ENCODE data around the gene DIDO1.
A peak's percentile ranks its signal among the peaks of the same experiment; 100 is the strongest.
"Not testable (repeated sequence)": the region's sequence is repeated elsewhere in the genome, so short reads cannot be mapped to it uniquely, and the experiment has no call there.

The DIDO1 gene

DNA sequence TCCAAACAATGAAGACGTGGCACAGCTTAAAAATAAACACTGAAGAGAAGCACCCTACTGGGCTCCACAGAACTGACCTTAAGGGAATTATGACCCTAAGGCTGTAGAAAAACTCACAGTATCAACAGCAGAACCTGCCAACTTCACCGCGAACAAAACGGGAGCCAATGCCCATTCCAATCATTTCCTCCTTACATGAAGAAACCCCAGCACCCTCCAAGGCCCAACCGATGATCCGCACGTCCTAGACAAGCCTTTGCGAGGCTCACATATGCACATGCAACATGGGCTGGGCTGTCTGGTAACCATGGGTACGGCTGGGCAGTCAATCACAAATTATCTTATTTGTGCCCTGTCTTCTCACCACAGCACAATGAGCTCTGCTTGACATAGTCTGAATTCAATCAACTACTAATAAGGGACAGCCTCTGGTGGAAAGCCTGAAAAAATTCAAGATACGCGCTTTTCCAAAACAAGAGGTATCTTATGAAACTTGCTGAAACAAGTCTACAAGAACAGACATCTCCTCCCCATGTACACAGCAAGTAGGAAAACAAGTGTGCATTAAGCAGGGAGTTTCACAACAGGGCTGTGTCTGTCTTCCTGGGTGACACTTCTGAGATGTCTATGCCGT is 1.7 kb downstream of the DIDO1 start:
- DNase-seq (peak in 2 of 3 experiments; percentile 37 to 41), ATAC-seq (replicated peaks) (peak; percentile 29)
- Mint-ChIP-seq H3K9me3 (no peaks in the 10 kb centered on the region), H3K4me1 (ENCODE audit: low read depth in 2 of 2) (peaks cover 65 to 70% of the 10 kb centered on the region in 2 donors), H3K4me3 (peak overlapping the region; percentile 81 to 96), H3K36me3 (ENCODE audit: insufficient read depth) (peaks cover 34% of the 10 kb centered on the region), H3K27ac (peak overlapping the region; percentile 86 to 97), H3K27me3 (no peaks in the 10 kb centered on the region)

DNA sequence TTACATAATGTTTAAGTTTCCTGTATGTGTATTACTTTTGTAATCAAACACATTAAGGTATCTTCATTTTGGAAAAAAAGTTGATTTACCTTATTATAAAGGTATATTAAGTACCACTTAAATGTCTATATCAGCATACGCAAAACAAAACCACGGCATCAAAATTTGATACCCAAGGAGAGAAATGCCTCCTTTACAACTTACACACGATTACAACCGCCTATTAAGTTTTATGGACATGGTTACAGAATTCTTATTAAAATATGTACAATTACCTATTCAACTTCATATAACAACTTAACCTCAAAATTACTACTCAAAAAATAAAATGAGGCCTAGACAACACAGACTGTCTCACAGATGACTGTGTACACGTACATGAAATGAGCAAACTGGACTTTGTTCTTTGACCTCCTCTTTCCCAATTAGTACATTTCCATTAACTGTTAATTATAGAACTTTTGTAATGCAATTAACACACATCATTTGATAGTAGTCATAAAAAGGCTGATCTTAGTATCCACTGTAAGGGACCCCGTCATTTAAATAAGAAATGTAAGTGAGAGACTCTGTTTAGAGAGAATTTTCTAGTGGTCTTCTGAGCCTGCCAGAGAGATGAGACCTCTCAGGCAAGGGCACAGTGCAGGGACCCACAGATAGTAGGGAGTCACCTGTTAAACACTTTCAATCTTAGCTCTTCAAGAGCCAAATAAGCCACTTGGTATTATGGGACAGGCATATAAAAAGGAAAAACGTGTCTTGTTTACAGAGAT is 2.5 kb downstream of the DIDO1 start:
- Mint-ChIP-seq H3K27me3 (no peaks in the 10 kb centered on the region), H3K36me3 (ENCODE audit: insufficient read depth) (peaks cover 34% of the 10 kb centered on the region), H3K4me1 (ENCODE audit: low read depth in 2 of 2) (peaks cover 70 to 75% of the 10 kb centered on the region in 2 donors), H3K4me3 (peak overlapping the region; percentile 81 to 96), H3K9me3 (no peaks in the 10 kb centered on the region), H3K27ac (peak overlapping the region; percentile 86 to 97)
- DNase-seq (no peak), ATAC-seq (replicated peaks) (no peak)

DNA sequence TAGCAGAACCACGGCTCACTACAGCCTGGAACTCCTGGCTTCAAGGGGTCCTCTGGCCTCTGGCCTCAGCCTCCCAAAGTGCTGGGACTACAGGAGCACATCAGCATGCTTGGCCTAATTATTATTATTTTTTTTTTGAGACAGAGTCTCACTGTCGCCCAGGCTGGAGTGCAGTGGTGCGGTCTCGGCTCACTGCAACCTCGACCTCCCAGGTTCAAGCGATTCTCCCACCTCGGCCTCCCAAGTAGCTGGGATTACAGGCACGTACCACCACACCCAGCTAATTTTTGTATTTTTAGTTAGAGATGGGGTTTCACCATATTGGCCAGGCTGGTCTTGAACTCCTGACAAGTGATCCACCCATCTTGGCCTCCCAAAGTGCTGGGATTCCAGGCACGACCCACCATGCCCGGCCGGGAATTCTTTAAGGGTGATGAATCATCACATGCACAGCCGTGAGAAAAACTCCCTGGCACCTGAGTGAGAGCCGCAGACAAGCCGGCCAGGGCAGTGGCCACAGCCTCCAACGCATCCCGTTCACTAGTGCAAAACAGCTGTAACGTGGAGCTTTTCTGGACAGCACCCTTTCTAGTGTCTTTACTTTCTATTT is 3.1 kb downstream of the DIDO1 start:
- H3K9me3 Mint-ChIP-seq; DNase-seq; H3K27me3 Mint-ChIP-seq; ATAC-seq (replicated peaks): not testable (repeated sequence)
- Mint-ChIP-seq H3K27ac (peak overlapping the region; percentile 86 to 97), H3K4me3 (peak overlapping the region; percentile 81 to 96), H3K36me3 (ENCODE audit: insufficient read depth) (peaks cover 31% of the 10 kb centered on the region), H3K4me1 (ENCODE audit: low read depth in 2 of 2) (peaks cover 71 to 75% of the 10 kb centered on the region in 2 donors)

DNA sequence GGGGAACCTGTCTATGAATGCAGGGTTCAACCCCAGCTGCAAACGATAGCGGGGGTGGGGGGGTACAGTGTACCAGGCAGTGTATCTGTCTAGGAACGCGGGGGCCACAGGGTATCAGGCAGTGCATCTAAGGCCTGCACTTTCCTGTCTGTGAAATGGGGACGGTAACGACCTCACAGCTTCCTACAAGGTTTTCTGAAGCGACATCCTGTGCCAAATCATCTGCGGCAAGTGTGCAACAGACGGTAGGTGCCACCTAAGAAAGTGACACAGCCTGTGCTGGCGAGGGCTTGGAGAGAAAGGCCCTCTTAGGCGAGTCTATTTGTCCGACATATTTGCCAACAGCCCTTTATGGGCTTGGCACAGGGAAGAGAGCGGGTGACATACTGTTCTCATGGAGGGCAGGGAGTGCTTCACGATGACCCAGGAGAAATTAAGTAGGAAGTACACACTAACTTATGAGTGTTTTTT is 3.8 kb downstream of the DIDO1 start:
- H3K4me3 Mint-ChIP-seq = peak overlapping the region; percentile 81 to 96
- peak; percentile 34 for ATAC-seq (replicated peaks)
- H3K27ac Mint-ChIP-seq = peak overlapping the region; percentile 86 to 97
- H3K27me3 Mint-ChIP-seq = no peaks in the 10 kb centered on the region
- peaks cover 70 to 75% of the 10 kb centered on the region in 2 donors for H3K4me1 Mint-ChIP-seq (ENCODE audit: low read depth in 2 of 2)
- DNase-seq = peak; percentile 45 to 59 (median 49)
- no peaks in the 10 kb centered on the region for H3K9me3 Mint-ChIP-seq
- H3K36me3 Mint-ChIP-seq (ENCODE audit: insufficient read depth) = peaks cover 24% of the 10 kb centered on the region

DNA sequence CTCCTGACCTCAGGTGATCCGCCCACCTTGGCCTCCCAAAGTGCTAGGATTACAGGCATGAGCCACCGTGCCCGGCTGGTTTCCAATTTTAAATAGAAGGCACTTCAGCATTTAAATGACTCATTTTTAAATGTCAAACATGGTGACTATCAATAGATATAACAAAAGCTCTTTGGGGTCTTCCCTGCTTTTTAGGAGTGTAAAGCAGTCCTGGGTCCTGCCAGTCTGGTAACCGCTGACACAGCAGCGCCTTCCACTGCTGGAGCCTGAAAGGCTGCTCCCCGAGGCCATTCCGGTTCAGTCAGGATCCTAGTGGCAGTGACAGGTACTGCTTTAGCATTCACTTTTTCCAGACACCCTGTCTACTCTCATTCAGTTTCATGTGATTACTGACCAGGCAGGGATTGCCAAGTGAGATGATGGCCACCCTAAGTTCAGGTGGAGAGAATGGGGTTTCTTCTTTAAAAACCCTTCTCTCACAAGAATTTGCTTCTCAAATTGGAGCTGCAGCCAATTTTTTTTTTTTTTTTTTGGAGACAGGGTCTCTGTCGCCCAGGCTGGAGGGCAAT is 5.1 kb downstream of the DIDO1 start:
- Mint-ChIP-seq H3K9me3 (no peaks in the 10 kb centered on the region), H3K4me1 (ENCODE audit: low read depth in 2 of 2) (peaks cover 71 to 77% of the 10 kb centered on the region in 2 donors), H3K36me3 (ENCODE audit: insufficient read depth) (peaks cover 16% of the 10 kb centered on the region), H3K27me3 (no peaks in the 10 kb centered on the region), H3K27ac (peak overlapping the region; percentile 85 to 90), H3K4me3 (peak overlapping the region; percentile 78 to 90)
- ATAC-seq (replicated peaks) = peak; percentile 41
- DNase-seq = peak; percentile 48 to 59 (median 52)

DNA sequence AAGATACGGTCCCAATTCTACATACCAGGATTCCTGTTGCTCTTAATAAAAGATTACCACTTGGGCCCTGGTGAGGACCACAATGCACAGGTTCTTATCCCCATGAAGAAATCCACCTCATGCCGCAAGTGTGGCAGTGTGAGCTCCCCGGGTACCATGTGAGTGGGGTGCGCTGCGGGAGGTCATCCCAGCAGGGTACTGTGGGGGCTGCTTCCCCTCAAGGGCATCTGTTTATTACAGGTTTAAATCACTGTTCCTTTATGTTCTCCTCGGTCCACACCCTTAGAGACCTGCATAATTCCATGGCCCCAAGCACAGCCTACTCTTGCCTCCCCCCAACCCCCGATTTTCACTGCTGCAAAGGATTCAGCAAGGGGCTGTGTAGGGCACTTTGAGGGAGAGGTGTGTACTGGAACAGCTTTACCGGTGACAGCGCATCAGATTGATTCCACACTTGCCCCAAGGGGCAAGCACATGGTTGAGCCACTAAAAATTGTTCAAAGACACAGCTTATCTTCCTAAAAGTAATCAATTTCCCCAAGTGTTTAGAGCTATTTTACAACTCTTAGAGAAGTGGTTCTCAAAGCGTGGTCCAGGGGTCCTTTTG is 6.2 kb downstream of the DIDO1 start:
- Mint-ChIP-seq H3K27me3 (no peaks in the 10 kb centered on the region), H3K36me3 (ENCODE audit: insufficient read depth) (peaks cover 11% of the 10 kb centered on the region), H3K27ac (peak overlapping the region; percentile 56 to 64), H3K4me1 (ENCODE audit: low read depth in 2 of 2) (peaks cover 74 to 79% of the 10 kb centered on the region in 2 donors), H3K9me3 (no peaks in the 10 kb centered on the region), H3K4me3 (peak overlapping the region; percentile 88 to 90)
- DNase-seq (no peak), ATAC-seq (replicated peaks) (no peak)

DNA sequence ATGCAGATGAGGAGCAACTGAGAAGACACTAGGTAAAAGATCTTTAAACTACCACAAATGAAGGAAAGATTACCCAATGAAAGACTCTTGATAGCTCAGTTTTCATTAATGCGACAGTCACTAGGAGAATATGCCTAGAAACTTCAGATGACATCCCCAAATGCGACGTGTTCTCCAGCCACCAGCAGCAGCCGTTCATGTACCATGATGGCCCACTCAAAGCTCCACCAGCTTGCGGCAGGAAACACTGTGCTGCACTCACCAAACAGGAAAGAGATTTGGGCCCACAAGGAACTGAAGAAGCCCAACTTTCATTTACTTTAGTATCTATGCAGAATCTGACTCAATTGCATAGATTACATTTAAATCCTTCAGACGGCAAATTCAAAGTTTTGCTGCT is 7.5 kb downstream of the DIDO1 start:
- peaks cover 17% of the 10 kb centered on the region for H3K36me3 Mint-ChIP-seq (ENCODE audit: insufficient read depth)

DNA sequence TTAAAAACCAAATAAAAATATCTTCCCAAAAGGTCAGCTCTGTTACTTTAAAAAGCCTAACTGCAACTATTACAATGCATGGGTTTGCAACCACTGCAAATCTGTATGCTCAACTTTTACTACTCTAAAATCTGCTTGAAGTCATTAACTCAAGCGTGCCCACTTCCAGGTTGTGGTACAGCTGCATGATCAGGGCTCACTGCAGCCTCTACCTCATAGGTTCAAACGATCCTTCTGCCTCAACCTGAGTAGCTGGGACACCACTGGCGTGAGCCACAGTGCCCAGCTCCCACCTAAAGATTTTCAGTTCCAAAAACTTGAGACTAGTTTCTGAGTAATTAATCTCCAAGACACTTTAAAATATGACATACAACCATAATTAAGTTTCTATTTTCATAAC is 8.2 kb downstream of the DIDO1 start:
- peaks cover 19% of the 10 kb centered on the region for H3K36me3 Mint-ChIP-seq (ENCODE audit: insufficient read depth)
- DNase-seq = no peak

More for the DNA sequence above, 7.5 kb downstream of the DIDO1 start:
- DNase-seq = peak; percentile 41 to 48 (median 46)
- Mint-ChIP-seq H3K27me3 (no peaks in the 10 kb centered on the region), H3K9me3 (no peaks in the 10 kb centered on the region), H3K4me3 (peak overlapping the region; percentile 88 to 90), H3K27ac (peak overlapping the region; percentile 56 to 92), H3K4me1 (ENCODE audit: low read depth in 2 of 2) (peaks cover 68 to 79% of the 10 kb centered on the region in 2 donors)
- peak; percentile 68 for ATAC-seq (replicated peaks)

DNA sequence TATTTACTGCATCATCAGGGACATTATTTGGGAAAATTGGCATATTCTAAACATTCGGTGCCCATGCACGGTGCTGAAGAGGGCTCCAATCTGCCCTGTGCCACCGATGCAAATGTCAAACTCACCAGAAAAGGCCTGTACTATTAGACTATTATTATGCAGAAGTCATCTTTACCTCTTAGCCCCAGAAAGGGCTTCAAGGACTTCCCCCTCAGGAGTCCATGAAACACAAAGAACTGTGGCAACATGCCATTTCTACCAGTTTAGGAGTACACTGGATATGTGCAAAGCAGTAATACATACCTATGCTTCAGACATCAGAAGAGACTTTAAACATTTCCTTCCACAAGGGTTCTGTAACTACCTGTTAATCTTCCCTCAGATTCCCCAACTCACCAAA is 8.6 kb downstream of the DIDO1 start:
- ATAC-seq (replicated peaks) = no peak
- peaks cover 22% of the 10 kb centered on the region for H3K36me3 Mint-ChIP-seq (ENCODE audit: insufficient read depth)
- peak overlapping the region; percentile 88 to 90 for H3K4me3 Mint-ChIP-seq
- DNase-seq = no peak
- H3K27ac Mint-ChIP-seq = peak overlapping the region; percentile 56 to 92
- no peaks in the 10 kb centered on the region for H3K9me3 Mint-ChIP-seq
- H3K27me3 Mint-ChIP-seq = no peaks in the 10 kb centered on the region
- peaks cover 70 to 81% of the 10 kb centered on the region in 2 donors for H3K4me1 Mint-ChIP-seq (ENCODE audit: low read depth in 2 of 2)

More for the DNA sequence above, 8.2 kb downstream of the DIDO1 start:
- no peak for ATAC-seq (replicated peaks)
- Mint-ChIP-seq H3K4me3 (peak overlapping the region; percentile 88 to 90), H3K27ac (peak overlapping the region; percentile 56 to 92), H3K4me1 (ENCODE audit: low read depth in 2 of 2) (peaks cover 70 to 84% of the 10 kb centered on the region in 2 donors), H3K9me3 (no peaks in the 10 kb centered on the region), H3K27me3 (no peaks in the 10 kb centered on the region)

DNA sequence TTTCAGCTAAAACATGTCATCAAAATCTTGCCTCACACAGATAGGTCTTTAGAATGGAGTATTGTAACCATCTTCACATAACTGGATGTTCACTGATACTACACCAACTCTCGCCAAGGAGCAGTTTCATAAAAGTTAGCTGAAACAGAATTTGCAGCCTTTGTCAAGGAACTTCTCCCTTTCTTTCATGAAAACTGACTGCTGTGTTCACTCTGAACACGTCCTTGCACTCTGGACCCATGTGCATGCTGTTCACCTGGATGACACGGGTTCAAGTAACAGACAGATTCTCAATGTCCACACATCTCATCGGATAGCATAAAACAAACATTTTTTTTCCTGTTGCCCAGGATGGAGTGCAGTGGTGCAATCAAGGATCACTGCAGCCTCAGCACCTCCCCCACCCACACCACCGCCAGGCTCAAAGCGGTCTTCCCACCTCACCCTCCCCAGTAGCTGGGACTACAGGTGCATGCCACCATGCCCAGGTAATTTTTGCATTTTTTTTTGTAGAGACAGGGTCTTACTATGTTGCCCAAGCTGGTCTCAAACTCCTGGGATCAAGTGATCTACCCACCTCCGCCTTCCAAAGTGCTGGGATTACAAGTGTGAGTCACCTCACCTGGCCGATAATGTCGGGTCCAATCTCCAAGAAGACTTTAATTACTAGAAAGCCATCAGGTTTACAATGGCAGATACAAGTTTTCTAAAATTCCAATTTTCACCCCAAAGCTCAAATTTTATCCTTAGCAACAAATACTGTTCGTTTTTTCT is 9.4 kb downstream of the DIDO1 start:
- no peaks in the 10 kb centered on the region for H3K9me3 Mint-ChIP-seq
- no peak for ATAC-seq (replicated peaks)
- no peak overlapping the region for H3K27ac Mint-ChIP-seq
- peak overlapping the region; percentile 61 to 88 for H3K4me3 Mint-ChIP-seq
- H3K4me1 Mint-ChIP-seq (ENCODE audit: low read depth in 2 of 2) = peaks cover 62 to 73% of the 10 kb centered on the region in 2 donors
- DNase-seq = no peak
- peaks cover 26% of the 10 kb centered on the region for H3K36me3 Mint-ChIP-seq (ENCODE audit: insufficient read depth)
- H3K27me3 Mint-ChIP-seq = no peaks in the 10 kb centered on the region

DNA sequence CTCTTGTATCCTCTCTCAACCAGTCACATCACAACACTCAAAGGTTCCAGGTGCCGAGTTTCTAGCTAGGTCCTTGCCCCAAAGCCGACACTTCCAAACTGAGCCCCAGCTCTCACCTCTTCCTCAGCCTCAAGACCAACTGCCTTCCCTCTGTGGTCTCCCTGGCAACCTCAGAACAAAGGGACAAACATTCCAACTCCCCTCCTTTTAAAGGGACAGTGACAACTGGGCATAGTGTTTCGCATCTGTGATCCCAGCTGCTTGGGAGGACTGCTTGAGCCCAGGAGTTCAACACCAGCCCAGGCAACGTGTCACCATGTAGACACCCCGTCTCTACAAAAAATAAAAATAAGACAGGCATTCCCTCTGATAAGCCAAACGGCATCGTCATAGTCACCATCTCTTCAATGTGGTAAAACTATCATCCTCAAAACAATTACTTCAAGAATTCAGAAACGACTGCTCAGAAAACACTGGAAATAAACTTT is 11.3 kb downstream of the DIDO1 start:
- H3K9me3 Mint-ChIP-seq = no peaks in the 10 kb centered on the region
- DNase-seq (no peak), ATAC-seq (replicated peaks) (peak; percentile 17)
- peaks cover 57 to 63% of the 10 kb centered on the region in 2 donors for H3K4me1 Mint-ChIP-seq (ENCODE audit: low read depth in 2 of 2)
- H3K4me3 Mint-ChIP-seq = peak overlapping the region; percentile 39 to 65
- peak overlapping the region; percentile 76 to 85 for H3K27ac Mint-ChIP-seq
- H3K27me3 Mint-ChIP-seq = no peaks in the 10 kb centered on the region
- peaks cover 40% of the 10 kb centered on the region for H3K36me3 Mint-ChIP-seq (ENCODE audit: insufficient read depth)

DNA sequence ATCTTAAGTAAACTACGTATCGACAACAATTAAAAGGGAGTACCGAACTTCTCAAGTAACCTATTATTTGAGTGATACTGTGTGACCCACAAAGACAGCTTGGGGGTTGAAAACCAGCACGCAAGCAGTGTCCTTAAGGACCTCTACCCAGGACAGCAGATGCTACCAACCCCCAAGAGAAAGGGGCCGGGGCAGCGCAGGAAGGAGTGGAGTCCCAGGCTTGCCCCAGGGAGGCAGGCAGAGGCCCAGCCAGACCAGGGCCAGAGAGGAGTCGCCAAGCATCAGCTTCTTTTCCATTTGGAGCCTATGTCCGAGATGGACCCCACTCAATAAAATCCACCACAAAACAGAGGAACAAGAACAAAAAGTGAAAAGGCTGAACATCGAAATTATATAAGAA is 11.9 kb downstream of the DIDO1 start:
- no peaks in the 10 kb centered on the region for H3K9me3 Mint-ChIP-seq
- DNase-seq = no peak
- no peaks in the 10 kb centered on the region for H3K27me3 Mint-ChIP-seq
- H3K4me1 Mint-ChIP-seq (ENCODE audit: low read depth in 2 of 2) = peaks cover 52 to 60% of the 10 kb centered on the region in 2 donors
- peaks cover 46% of the 10 kb centered on the region for H3K36me3 Mint-ChIP-seq (ENCODE audit: insufficient read depth)
- peak overlapping the region in 1 of 2 donors; percentile 85 for H3K27ac Mint-ChIP-seq
- H3K4me3 Mint-ChIP-seq = no peak overlapping the region
- ATAC-seq (replicated peaks) = no peak

All from effector memory CD8-positive, alpha-beta T cell (primary cell).